ENCODE data around the gene CCR5AS.
"Not testable (repeated sequence)": the region's sequence is repeated elsewhere in the genome, so short reads cannot be mapped to it uniquely, and the experiment has no call there.

The CCR5AS gene

GRCh38 chr3:46353090-46353489 is 53.8 kb downstream of the CCR5AS start:
- no peak overlapping the region for H3K4me3 ChIP-seq (ENCODE audit: low read depth, low read length)
- H3K36me3 ChIP-seq (ENCODE audit: control insufficient read depth, insufficient read depth, low read length): no peaks in the 10 kb centered on the region
- H3K27ac ChIP-seq (ENCODE audit: low read depth, low read length): no peak overlapping the region
- peaks cover 13% of the 10 kb centered on the region; the same call in 1 of the 2 replicates for H3K27me3 ChIP-seq (ENCODE audit: control insufficient read depth, insufficient read depth, low read length)
- H3K9me3 ChIP-seq (ENCODE audit: control insufficient read depth, insufficient read depth, low read depth, low read length): 0 out of 2 replicates have a peak, but pooled peaks cover 2% of the 10 kb centered on the region
- H3K4me1 ChIP-seq (ENCODE audit: control insufficient read depth, insufficient read depth, low read length): no peaks in the 10 kb centered on the region
- no peak overlapping the region for H3K9ac ChIP-seq (ENCODE audit: low read length)

DNA sequence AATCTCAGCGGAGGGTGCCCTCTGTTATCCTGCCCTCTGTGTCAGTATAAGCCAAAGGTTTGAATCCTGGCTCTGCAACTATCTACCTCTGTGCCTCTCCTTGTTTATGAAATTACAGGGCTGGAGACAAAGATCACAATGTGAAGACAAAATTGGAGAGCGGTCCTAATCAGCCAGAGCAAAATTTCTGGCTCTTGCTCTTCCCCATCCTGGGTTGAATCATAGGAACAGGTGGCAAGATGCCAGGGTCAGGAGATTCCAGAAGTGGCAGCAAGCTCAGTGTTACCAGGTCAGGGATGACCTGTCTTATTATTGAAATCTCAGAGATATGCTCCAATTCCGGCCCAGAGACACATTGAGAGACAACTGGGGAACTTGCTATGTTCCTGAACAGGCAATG is 55.2 kb downstream of the CCR5AS start:
- no peaks in the 10 kb centered on the region for H3K36me3 ChIP-seq (ENCODE audit: control insufficient read depth, insufficient read depth, low read length)
- H3K27me3 ChIP-seq (ENCODE audit: control insufficient read depth, insufficient read depth, low read length): peaks cover 13% of the 10 kb centered on the region; the same call in 1 of the 2 replicates
- H3K9me3 ChIP-seq (ENCODE audit: control insufficient read depth, insufficient read depth, low read depth, low read length): peaks cover 10% of the 10 kb centered on the region; the same call in 1 of the 2 replicates
- no peaks in the 10 kb centered on the region for H3K4me1 ChIP-seq (ENCODE audit: control insufficient read depth, insufficient read depth, low read length)
- H3K27ac ChIP-seq (ENCODE audit: low read depth, low read length): no peak overlapping the region
- H3K4me3 ChIP-seq (ENCODE audit: low read depth, low read length): no peak overlapping the region
- H3K9ac ChIP-seq (ENCODE audit: low read length): no peak overlapping the region

DNA sequence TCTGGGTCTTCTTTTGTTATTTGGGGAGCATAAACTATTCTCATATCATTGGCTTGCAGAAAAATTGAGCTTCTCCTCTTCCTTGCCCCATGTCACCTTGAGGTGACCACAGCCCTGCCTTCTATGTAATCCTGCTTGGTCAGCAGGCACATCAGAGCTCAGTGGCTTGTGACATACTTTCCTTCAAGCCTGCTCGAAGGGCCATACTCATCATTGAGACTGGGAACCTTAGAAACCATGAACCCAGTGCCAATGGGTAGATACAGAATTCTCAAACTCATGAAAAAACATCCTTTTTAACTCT is 56.7 kb downstream of the CCR5AS start:
- H3K27me3 ChIP-seq (ENCODE audit: control insufficient read depth, insufficient read depth, low read length): peaks cover 10% of the 10 kb centered on the region; the same call in 1 of the 2 replicates
- no peak overlapping the region for H3K9ac ChIP-seq (ENCODE audit: low read length)
- no peak overlapping the region for H3K4me3 ChIP-seq (ENCODE audit: low read depth, low read length)
- no peaks in the 10 kb centered on the region for H3K4me1 ChIP-seq (ENCODE audit: control insufficient read depth, insufficient read depth, low read length)
- no peaks in the 10 kb centered on the region for H3K36me3 ChIP-seq (ENCODE audit: control insufficient read depth, insufficient read depth, low read length)
- H3K27ac ChIP-seq (ENCODE audit: low read depth, low read length): no peak overlapping the region
- H3K9me3 ChIP-seq (ENCODE audit: control insufficient read depth, insufficient read depth, low read depth, low read length): peaks cover 17% of the 10 kb centered on the region

DNA sequence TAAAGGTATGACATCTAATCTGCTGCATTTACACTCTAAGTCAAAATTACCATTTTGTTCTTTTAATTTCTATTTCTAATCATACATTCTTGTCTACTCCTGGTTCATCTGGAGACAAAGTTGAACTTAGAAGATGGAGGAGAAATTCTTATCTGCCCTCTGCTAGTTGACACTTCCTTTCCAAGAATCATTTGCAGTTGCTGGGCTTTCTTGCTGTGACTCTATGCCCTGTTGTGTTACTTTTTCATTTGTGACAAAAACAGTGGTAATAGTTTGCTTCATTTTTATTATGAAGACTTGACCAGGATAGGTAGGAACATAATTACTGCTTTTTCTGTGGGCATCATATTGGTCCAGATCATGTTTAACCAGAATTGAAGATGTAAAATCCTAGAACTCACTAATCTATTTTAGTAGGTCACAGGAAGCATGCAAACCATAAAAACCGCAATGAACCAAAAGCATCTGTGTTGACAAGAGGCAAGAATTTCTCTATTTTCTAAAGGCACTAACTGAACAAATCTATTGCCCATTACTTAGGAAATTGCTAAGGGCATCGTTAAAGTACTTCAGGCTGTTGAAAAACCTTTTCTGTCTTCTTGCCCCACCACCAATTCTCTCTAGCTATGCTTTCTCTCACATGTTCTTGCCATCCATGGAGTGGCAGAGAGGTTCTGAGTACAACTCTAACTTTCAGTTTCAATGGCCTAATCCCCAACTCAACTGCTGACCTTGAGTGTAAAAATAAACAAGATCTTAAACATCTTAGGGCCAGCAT is 57.2 kb downstream of the CCR5AS start:
- H3K36me3 ChIP-seq (ENCODE audit: control insufficient read depth, insufficient read depth, low read length): no peaks in the 10 kb centered on the region
- H3K4me3 ChIP-seq (ENCODE audit: low read depth, low read length): no peak overlapping the region
- H3K27me3 ChIP-seq (ENCODE audit: control insufficient read depth, insufficient read depth, low read length): peaks cover 6% of the 10 kb centered on the region; the same call in 1 of the 2 replicates
- H3K9ac ChIP-seq (ENCODE audit: low read length): no peak overlapping the region
- H3K4me1 ChIP-seq (ENCODE audit: control insufficient read depth, insufficient read depth, low read length): no peaks in the 10 kb centered on the region
- H3K9me3 ChIP-seq (ENCODE audit: control insufficient read depth, insufficient read depth, low read depth, low read length): peaks cover 17% of the 10 kb centered on the region
- H3K27ac ChIP-seq (ENCODE audit: low read depth, low read length): no peak overlapping the region

DNA sequence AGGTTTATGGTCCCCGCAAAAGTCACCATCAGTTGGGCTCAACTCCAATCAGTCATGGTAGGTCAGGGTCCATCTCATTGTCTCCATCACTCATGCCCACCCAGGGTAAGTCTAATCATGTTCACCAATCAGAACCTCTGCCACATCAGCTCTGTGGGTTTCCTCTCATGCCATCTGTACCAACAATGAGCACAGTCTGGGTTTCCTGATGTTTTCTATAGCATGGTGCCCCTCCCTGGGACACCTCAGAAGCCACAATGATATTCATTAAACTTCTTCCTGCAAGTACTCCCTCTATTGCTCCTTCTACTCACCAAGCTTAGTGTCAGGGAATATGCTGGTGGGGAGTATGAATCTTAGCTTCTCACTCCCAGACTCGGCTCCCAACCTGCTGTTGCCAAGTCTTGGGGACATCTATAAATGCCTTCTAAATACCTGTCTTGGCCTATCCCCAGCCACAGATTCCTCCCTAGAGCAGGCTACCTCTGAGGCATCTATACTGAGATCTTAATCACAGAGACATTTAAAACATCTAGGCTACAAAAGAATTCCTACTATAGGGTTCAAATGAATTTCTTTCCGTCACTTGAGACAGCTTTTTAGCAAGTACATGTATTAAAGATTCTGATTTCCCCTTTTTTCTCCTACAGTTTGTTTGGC is 57.9 kb downstream of the CCR5AS start:
- H3K4me1 ChIP-seq (ENCODE audit: control insufficient read depth, insufficient read depth, low read length): no peaks in the 10 kb centered on the region
- H3K9me3 ChIP-seq (ENCODE audit: control insufficient read depth, insufficient read depth, low read depth, low read length): peaks cover 17% of the 10 kb centered on the region
- H3K9ac ChIP-seq (ENCODE audit: low read length): no peak overlapping the region
- H3K27me3 ChIP-seq (ENCODE audit: control insufficient read depth, insufficient read depth, low read length): peaks cover under 1% of the 10 kb centered on the region; the same call in 1 of the 2 replicates
- H3K27ac ChIP-seq (ENCODE audit: low read depth, low read length): no peak overlapping the region
- no peak overlapping the region for H3K4me3 ChIP-seq (ENCODE audit: low read depth, low read length)
- no peaks in the 10 kb centered on the region for H3K36me3 ChIP-seq (ENCODE audit: control insufficient read depth, insufficient read depth, low read length)

- Histone ChIP-seq H3K27me3 (ENCODE audit: control insufficient read depth, insufficient read depth, low read length) (no peaks in the 10 kb centered on the region), H3K36me3 (ENCODE audit: control insufficient read depth, insufficient read depth, low read length) (no peaks in the 10 kb centered on the region), H3K9ac (ENCODE audit: low read length) (no peak overlapping the region), H3K4me1 (ENCODE audit: control insufficient read depth, insufficient read depth, low read length) (no peaks in the 10 kb centered on the region), H3K9me3 (ENCODE audit: control insufficient read depth, insufficient read depth, low read depth, low read length) (peaks cover 26% of the 10 kb centered on the region), H3K27ac (ENCODE audit: low read depth, low read length) (no peak overlapping the region), H3K4me3 (ENCODE audit: low read depth, low read length) (no peak overlapping the region)
These were observed 62.4 kb downstream of the CCR5AS start for GRCh38 chr3:46344476-46344875.

GRCh38 chr3:46338840-46339239 is 68.0 kb downstream of the CCR5AS start:
- Histone ChIP-seq H3K9ac (ENCODE audit: low read length) (no peak overlapping the region), H3K36me3 (ENCODE audit: control insufficient read depth, insufficient read depth, low read length) (no peaks in the 10 kb centered on the region), H3K27me3 (ENCODE audit: control insufficient read depth, insufficient read depth, low read length) (no peaks in the 10 kb centered on the region), H3K4me1 (ENCODE audit: control insufficient read depth, insufficient read depth, low read length) (no peaks in the 10 kb centered on the region), H3K27ac (ENCODE audit: low read depth, low read length) (no peak overlapping the region), H3K9me3 (ENCODE audit: control insufficient read depth, insufficient read depth, low read depth, low read length) (peaks cover 40% of the 10 kb centered on the region), H3K4me3 (ENCODE audit: low read depth, low read length) (no peak overlapping the region)

DNA sequence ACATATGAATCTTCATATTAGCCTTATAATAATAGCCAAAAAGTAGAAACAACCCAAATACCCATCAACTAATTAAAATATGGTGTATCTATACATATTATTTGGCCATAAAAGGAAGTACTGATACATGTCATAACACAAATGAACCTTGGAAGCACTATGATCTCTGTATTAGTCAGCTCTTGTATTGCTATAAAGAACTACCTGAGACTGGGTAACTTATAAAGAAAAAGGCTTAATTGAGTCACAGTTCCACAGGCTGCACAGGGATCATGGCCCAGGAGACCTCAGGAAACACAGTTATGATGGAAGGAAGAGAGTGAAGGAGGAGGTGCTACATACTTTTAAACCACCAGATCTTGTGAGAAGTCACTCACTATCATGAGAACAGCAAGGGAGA is 69.0 kb downstream of the CCR5AS start:
- Histone ChIP-seq H3K36me3 (ENCODE audit: control insufficient read depth, insufficient read depth, low read length) (no peaks in the 10 kb centered on the region), H3K27ac (ENCODE audit: low read depth, low read length) (no peak overlapping the region), H3K4me1 (ENCODE audit: control insufficient read depth, insufficient read depth, low read length) (no peaks in the 10 kb centered on the region), H3K9ac (ENCODE audit: low read length) (no peak overlapping the region), H3K4me3 (ENCODE audit: low read depth, low read length) (no peak overlapping the region), H3K9me3 (ENCODE audit: control insufficient read depth, insufficient read depth, low read depth, low read length) (peaks cover 40% of the 10 kb centered on the region), H3K27me3 (ENCODE audit: control insufficient read depth, insufficient read depth, low read length) (no peaks in the 10 kb centered on the region)

GRCh38 chr3:46335541-46335940 is 71.3 kb downstream of the CCR5AS start:
- Histone ChIP-seq H3K9ac (ENCODE audit: low read length) (no peak overlapping the region), H3K27me3 (ENCODE audit: control insufficient read depth, insufficient read depth, low read length) (no peaks in the 10 kb centered on the region), H3K27ac (ENCODE audit: low read depth, low read length) (no peak overlapping the region), H3K4me1 (ENCODE audit: control insufficient read depth, insufficient read depth, low read length) (no peaks in the 10 kb centered on the region), H3K4me3 (ENCODE audit: low read depth, low read length) (no peak overlapping the region), H3K36me3 (ENCODE audit: control insufficient read depth, insufficient read depth, low read length) (no peaks in the 10 kb centered on the region), H3K9me3 (ENCODE audit: control insufficient read depth, insufficient read depth, low read depth, low read length) (peaks cover 40% of the 10 kb centered on the region)

- no peaks in the 10 kb centered on the region for H3K4me1 ChIP-seq (ENCODE audit: control insufficient read depth, insufficient read depth, low read length)
- no peak overlapping the region for H3K4me3 ChIP-seq (ENCODE audit: low read depth, low read length)
- no peak overlapping the region for H3K9ac ChIP-seq (ENCODE audit: low read length)
- H3K9me3 ChIP-seq (ENCODE audit: control insufficient read depth, insufficient read depth, low read depth, low read length): peaks cover 35% of the 10 kb centered on the region
- no peaks in the 10 kb centered on the region for H3K36me3 ChIP-seq (ENCODE audit: control insufficient read depth, insufficient read depth, low read length)
- no peak overlapping the region for H3K27ac ChIP-seq (ENCODE audit: low read depth, low read length)
- no peaks in the 10 kb centered on the region for H3K27me3 ChIP-seq (ENCODE audit: control insufficient read depth, insufficient read depth, low read length)
These were observed 72.0 kb downstream of the CCR5AS start for GRCh38 chr3:46334741-46335478.

DNA sequence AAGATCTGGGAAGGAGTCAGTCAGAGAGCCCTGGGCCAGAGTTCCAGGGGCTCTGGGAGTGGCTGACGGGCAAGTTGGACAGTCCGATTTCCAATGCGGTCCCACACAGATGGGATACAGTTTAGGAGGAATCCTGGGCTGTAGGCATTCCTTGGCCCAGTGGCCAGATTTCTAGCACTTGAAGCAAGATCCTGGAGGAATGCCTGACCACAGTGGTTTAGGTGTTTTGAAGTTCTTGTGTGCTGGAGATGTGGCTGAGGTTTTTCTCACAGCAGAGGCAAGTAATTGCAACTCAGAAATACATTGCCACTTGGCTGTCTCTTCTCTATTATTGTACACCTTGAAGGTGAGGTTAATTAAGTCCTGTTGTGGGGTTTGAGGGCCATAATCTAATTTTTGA is 76.2 kb downstream of the CCR5AS start:
- H3K27ac ChIP-seq (ENCODE audit: low read depth, low read length); H3K9ac ChIP-seq (ENCODE audit: low read length); H3K4me1 ChIP-seq (ENCODE audit: control insufficient read depth, insufficient read depth, low read length); H3K4me3 ChIP-seq (ENCODE audit: low read depth, low read length); H3K36me3 ChIP-seq (ENCODE audit: control insufficient read depth, insufficient read depth, low read length); H3K27me3 ChIP-seq (ENCODE audit: control insufficient read depth, insufficient read depth, low read length): not testable (repeated sequence)
- H3K9me3 ChIP-seq (ENCODE audit: control insufficient read depth, insufficient read depth, low read depth, low read length): peaks cover 11% of the 10 kb centered on the region
